OCI-M1 (cell line): ENCODE data around the gene PARP4.
"Not testable (repeated sequence)": the region's sequence is repeated elsewhere in the genome, so short reads cannot be mapped to it uniquely, and the experiment has no call there.

Experiments
- DNase-seq: peaks from one replicate; lab custom pipeline; 2025; lab: John Stamatoyannopoulos, UW

PARP4 gene

DNA sequence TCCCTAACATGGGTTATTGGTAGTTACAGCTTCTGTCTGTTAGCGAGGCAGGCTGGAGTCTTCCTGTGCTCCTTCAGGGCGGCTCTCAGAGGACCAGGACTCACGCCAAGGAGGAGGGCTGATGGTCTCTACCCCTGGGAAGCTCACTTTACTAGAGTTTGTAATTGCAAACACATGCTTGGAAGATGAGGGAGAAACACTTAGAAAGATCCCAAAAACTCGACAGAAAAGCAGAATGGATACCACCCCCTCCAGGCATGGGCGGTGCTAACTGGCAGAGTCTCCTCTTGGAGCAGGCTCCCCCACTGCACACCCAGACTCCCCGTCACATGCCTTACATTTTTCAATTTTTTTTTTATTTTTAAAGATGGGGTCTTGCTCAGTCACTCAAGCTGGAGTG lies 62.0 kb downstream of the PARP4 start:
- no peak for DNase-seq

DNA sequence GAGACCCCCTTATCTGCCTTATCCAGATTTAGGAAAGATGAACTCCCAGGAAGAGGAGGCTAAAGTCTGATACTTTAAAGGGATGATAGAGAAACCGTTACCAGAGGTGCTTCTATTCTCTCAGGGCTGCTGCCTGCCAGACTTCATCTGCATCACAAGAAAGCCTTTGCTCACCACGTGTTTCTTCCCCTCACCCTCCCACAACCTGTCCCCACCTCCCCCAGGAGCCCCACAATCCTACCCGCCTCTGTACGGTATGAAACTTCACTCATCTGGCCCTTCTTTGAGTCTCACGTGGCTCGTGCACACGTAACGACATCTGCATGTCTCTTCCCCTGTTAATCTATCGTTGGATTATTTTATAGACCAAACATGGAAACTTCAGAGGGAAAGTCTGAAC lies 67.7 kb downstream of the PARP4 start:
- DNase-seq: not testable (repeated sequence)

DNA sequence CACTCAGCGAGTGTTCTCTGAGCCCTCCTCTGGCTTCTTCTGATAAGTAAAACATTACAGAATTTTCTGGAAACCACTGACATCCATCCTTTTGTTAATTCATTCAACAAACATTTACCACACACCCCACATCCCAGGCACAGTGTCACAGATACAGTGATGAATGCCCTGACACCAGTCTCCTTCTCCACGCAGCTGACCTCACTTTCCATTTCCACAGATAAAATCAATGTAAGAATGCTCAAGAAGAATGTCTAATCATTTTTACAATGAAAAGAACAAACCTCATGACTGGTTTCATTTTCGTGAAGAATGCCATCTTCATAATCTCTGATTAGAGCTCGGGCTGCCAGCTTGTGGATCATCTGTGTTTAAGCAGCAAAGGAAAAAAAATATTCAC lies 69.2 kb downstream of the PARP4 start:
- DNase-seq: no peak

DNA sequence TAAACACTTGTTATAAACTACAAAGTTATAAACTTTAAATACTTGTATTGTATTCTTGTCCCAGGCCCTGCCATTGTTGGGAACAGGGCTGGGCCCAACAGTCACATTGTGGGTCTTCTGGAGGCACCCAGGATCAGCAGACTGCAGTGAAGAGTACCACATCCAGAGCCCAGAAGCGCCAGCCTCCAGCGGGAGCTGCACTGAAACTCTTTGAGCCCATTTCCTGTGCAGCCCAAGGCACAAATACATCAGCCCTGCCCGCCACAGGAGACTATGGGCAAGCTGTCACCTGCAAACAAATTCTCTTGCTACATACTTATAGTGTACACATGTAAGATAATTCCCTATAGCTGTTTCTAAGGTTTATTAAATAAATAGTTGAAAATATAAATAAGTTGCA lies 86.5 kb downstream of the PARP4 start:
- not testable (repeated sequence) for DNase-seq

DNA sequence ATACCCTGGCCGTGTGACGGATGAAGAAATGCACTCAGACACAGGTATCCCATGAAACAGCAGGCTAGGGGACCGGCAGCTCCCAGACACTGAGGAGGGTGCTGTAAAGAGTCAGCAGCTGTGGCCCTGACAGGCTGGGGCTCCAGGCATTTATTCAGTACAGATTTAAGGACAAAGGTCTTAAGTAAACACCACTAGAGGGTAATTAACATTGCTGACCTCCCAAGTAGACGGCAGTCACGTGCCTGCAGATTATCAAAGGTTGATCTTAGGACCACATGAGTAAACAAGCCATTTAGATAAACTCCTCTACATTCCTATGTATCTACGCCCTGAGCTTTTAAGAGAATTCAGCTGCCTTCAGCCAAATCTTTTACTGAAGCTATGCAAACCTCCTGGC lies 92.9 kb downstream of the PARP4 start:
- DNase-seq: not testable (repeated sequence)

DNA sequence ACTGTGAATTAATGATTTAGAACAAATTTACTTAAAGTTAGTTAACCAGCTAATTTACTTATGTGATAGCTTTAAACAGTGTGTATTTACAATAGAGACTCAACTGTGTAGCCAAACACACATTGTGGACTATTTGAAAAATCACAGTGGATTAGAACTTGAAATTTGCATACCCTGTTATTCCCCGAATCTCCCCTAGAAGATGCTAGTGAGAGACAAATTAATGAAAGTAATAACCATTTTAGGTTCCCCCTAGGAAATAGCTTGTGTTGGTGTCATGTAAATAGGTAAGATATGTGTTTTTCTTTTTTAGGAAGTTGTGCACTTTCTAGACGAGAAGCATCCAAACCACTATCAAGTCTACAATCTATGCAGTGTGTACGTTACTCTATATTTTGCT lies 104.7 kb downstream of the PARP4 start:
- peak; percentile 0 for DNase-seq

DNA sequence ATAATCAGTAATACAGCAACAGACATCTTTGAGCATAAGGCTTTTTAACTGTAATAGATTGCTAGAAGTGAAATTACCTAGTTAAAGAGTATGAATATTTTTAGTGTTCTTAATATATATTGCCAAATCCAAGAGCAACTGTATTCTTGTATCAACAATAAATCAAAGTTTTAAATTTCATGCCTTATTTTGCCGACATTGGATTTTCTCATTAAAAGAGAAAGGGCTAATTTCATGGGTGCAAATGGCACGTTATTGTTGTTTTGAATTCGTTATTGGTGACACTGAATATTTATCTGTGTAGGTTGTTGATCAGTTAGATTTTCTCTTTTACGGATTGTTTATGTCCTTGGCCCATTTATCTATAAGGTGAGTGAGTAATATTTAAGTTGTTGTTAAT lies 106.1 kb downstream of the PARP4 start:
- DNase-seq: no peak

DNA sequence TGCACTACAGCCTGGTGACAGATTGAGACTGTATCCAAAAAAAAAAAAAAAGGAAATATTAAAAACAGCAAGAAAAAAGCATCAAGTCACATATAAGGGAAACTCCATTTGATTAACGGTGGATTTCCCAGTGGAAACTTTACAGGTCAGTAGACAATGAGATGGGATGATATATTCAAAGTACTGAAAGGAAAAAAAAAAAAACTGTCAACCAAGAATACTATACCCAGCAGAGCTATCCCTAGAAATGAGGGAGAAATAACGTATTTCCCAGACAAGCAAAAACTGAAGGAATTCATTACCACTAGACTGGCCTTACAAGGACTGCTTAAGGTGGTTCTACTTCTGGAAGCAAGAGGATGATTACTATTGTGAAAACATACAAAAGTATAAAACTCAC lies 115.8 kb downstream of the PARP4 start:
- DNase-seq: no peak

DNA sequence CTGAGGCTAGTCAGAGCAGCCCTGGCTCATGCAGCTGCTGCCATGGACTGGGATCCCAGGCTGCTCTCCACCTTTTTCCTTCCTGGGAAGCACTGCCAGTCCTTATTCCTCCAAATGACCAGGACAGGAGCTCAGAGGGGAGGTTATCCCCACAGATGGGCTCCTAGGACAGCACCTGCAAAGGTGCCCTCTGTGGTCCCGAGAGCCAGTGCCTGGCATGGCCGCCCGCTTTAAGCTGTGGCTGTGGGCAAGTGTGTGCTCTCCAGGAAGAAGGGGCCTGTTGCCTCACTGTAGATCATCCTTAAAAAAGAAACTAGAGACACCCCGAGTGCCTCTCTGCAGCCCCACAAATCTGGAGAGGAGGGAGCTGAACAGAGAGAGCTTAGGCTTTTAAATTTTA lies 119.6 kb downstream of the PARP4 start:
- no peak for DNase-seq

DNA sequence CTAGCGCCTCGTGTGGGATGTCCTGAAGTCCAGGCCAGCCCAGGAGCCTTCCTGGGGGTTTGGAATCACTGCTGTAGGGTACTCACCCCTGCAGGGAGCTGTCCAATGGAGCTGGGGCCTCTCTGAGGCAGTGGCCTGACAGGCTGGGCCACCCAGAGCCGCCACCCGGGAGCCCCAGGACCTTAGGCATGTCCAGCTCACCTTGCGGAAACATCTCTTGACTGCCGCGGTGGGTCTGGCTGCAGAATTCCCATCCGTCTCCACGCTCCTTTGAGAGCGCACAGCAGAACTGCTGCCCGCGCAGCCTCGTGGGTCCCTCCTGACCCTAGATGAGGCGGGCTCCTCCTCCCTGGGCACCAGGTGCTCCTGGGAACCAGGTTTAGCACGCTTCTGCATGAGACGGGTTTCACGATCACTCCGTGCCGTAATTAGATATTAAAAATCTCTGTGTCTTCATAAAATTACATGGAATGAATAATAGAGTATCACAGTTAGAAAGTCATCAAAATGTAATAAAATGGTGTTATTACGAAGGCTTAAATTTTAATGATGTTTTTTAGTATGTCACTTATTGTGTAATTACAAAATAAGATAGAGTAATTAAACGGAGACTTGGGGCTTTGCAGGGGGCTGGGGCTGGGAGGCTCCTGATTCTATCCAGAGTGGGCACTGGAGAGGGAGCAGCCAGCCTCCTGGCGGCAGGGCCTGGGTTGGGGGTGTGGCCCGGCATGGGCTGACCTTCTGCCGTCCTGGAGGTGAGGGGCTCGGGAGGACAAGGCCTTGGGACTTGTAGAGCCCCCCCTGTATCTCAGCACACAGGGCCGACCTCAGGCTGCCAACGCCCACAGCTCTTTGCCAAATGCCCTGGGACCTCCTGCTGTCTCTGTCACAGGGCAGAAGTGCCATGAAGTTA lies 120.6 kb downstream of the PARP4 start:
- not testable (repeated sequence) for DNase-seq

DNA sequence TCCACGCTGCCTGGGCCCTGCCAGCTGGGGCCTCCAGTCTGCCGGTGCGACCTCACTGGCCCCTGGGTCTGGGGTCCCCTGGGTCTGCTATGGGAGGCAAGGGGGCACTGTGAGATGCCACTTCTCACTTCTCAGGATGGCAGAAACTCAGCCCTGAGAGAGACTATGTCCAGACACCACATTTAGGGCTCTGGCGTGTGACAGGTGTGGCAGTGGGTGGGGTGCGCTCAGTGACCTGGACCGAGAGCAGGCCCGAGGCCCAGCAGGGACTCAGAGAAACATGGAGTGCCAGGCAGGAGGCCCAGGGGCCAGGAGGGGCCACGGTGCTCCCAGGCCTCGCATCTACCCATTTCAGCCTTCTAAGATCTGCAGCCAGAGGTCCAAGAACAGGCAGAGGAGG lies 121.8 kb downstream of the PARP4 start:
- not testable (repeated sequence) for DNase-seq

DNA sequence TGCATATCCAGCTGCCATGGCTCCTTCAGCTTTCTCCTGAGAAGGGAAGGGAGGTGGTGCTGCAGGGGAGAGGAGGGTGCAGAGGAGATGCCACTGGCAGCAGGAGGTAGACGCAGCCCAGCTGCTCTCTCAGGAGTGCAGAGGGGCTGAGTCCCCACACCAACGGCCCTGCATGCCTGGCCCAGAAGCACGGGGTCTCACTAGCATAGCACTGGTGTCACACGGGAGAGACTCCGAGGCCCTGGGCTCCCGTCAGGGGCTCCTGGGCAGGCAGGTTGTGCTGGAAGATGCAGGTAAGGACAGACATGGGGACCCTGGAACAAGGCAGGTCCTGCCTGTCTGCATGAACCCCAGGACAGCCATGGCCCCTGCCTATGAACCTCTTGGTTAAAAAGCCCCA lies 123.1 kb downstream of the PARP4 start:
- no peak for DNase-seq

DNA sequence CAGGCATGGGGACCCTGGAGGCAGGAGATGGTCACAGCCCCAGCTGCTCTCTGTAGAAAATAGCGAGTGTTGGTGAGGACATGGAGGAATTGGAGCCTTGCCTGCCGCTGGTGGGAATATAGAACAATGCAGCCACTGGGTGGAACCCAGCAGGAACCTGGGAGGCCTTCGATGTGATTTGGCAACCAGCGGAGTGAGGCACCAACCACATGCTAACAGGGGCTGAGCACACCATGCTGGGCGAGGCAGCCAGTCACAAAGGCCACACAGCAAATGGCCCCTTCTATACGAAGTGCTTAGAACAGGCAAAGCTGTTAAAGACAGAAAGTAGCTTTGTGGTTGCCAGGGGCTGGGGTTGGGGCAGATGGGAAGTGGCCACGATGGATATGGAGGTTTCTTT lies 123.8 kb downstream of the PARP4 start:
- DNase-seq: not testable (repeated sequence)

DNA sequence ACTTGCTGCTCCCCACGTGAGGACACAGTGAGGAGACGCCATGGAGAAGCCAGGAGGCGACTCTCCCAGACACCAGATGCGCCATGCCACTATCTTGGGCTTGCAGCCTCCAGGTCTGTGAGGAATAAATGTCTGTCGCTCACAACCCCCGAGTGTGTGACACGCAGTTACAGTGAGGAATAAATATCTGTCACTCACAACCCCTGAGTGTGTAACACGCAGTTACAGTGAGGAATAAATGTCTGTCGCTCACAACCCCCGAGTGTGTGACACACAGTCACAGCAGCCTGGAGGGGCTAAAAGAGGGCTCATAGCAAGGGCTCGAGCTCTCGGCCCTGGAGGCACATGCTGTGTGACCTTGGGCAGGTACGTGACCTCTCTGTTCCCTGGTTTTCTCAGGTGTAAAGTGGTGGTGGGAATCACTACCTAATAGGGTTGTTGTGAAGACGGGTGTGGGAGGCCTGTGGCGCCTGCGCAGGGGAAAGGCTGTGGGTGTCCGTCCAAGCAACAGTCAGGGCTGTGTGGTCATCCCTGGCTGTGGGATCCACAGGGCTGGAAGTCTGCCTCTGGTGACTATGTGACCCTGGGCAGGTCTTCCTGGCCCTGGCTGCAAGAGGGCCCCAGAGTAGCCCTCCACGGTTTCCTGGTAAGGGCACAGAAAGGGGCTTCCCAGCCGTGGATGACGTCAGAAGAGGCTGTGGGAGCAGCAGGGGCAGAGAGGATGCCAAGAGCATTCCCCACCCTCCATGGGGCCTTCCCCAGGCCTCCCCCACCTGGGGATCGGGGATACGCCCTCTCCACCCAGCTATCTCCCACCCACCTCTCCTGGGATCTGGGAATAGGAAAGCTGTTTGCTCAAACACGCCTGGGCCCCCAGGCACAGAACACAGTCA lies 125.5 kb downstream of the PARP4 start:
- no peak for DNase-seq

DNA sequence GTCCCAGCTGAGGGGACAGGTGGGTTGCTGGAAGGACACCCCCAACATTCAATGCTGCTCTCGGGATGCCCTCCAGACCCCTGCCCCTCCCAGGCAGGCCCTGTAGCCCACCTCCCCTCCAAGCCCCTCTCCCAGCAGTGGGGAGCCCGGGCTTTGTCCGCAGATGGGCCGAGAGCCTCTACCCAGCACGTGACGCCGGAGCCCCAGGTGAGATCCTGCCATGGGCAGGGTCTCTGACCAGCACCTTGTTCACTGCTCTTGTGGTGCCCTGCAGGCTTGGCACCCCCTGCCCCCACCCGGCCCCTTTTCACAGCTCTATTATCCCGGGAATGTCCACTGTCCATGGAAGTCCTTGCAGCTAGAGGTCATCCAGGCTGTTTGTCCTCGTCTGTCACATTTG lies 126.7 kb downstream of the PARP4 start:
- no peak for DNase-seq

DNA sequence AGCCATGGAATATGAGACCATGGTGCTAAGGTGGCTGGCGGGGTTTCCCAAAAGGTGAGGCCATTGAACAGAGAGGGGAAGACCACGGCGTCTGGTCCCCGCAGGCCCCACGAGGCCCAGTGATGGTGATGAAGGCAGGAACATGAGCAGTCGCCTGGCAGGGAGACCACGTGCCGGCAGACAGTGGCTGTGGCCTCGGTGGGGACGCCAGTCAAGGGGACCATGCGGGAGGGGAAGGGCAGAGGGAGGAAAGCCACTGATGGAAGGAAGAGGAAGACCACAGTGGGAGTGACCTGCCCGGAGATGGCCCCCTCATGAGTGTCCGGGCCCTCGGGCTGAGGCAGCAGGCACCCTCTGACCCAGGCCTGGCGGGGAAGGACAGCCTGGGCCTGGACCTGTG lies 127.6 kb downstream of the PARP4 start:
- not testable (repeated sequence) for DNase-seq

DNA sequence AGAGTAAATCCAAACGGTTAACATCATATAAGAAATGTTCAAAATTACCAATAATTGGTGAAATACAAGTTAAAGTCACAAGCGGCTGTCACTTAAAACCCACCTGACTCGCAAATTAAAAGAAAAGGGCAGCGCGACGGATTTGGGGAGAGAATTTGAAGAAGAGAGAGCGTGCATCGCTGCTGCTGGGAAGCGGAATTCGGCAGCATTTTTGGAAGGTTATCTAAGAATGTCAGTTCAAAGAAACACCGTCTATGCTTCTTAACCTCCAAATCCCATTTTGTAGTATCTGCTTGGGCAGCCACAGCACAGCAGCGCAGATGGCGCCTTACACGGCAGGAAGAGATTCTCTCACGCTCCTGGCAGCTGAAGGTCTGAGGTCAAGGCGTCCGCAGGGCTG lies 128.5 kb downstream of the PARP4 start:
- not testable (repeated sequence) for DNase-seq

DNA sequence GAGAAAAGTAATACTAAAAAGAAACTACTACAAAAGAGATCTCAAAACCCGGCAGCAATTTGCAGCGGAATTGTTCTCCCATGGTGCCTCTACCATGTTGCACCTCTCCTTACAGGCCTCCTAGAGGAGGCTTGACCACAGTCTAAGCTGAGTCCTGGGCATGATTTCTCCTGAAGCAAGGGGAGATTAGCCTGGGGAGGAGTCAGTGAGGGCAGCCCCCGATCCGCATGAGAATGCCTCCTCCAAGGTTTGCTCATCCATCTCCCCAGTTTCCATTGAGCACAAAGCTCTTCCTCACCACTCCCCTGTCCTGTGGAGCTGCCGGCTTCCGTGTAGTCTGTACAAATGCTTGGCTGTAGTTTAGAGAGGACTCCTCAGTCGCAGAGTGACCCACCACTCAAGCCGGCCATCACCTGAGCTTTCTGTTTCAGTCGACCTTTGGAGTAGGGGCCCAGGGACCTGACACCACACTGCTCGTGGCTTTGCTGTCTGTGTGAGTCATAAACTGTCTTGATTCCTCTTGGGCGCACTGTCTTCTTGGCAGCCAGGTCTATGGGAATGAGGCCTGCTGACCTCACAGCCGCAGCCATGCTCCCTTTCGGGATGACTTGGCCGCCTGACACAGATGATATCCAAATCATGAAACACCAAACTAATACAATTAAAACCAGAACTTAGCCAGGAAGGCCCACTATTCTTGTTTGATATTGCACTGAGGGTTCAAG lies 130.9 kb downstream of the PARP4 start:
- DNase-seq: no peak

DNA sequence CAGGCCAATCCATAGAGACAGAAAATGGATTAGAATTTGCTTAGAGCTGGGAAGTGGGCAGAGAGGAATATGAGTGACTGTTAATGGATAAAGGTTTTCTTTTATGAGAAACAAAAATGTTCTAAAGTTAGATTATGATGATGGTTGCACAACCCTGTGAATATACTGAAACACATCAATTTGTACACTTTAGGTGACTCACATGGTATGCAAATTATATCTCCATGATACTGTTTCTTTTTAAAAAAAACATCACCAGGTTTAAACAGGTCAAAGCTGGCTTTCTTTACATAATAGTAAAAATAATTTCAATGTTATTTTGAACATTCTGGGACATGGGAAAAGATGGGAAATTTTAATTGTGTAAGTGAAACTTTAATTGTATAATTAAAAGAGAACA lies 131.7 kb downstream of the PARP4 start:
- not testable (repeated sequence) for DNase-seq

DNA sequence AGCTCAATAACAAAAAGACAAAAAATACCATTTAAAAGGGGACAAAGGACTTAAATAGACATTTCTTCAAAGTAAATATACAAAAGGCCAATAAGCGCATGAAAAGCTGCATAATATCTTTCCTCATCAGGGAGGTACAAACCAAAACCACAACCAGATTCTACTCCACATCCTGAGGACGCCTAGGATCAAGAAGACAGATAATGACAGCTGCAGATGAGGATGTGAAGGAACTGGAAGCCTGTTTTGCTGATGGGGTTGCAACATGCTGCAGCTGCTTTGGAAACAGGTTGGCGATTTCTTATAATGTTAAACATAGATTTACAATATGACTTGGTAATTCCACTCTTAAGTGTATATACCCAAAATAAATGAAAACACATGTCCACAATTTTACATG lies 132.4 kb downstream of the PARP4 start:
- DNase-seq: peak; percentile 4

DNA sequence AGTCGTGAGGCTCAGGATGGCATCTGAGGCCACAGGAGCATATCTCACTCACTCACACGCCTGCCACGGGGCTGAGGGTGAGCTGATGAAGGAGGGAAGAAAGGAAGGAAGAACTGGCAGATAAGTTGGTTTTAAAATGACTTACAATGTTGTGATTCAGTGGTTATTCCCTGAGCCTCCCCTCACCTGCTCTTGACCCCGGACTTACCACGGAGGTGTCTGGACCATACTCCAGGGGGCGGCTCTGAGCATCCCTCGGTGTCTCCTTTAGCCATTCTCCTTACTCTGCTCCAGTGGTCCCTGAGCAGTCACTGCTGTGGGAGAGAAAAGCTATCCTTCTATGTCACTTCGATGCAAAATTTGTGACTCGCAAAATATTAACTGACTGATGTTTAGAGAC lies 141.3 kb downstream of the PARP4 start:
- DNase-seq: not testable (repeated sequence)
